Activated B cell treated with CpG ODN at 0.5 μM for 24 hours (primary cell): ENCODE measurements around the gene KAZALD1. TPM values are rescaled to one million over a fixed set of nuclear protein-coding genes. Genes with fewer than 3 reads are reported as not detected.

Experiments
- ATAC-seq: fragments of 200-7000 bp; cut with Tn5 transposase; one replicate; pipeline ENCODE4 v1.10.0; 2021; ENCODE audit warnings: low read depth, mild to moderate bottlenecking, moderate library complexity
- CTCF ChIA-PET: fragments of 350-600 bp; sonication (Branson Sonifier 250); formaldehyde crosslinking; loops from one replicate; lab custom pipeline; 2021; ENCODE audit warnings: antibody characterized with exemption; lab: Charles Lee
- POLR2A ChIA-PET: fragments of 350-600 bp; sonication (Branson Sonifier 250); formaldehyde crosslinking; loops from one replicate; lab custom pipeline; 2021; ENCODE audit warnings: antibody characterized with exemption; lab: Charles Lee
- DNase-seq: peaks from one replicate; pipeline ENCODE4 v3.0.0; 2022
- H3K27ac Mint-ChIP-seq: one replicate; pipeline ENCODE4 v1.8.0; 2020; ENCODE audit warnings: mixed read lengths
- H3K27me3 Mint-ChIP-seq: one replicate; pipeline ENCODE4 v1.8.0; 2021; ENCODE audit warnings: mixed read lengths
- H3K36me3 Mint-ChIP-seq: one replicate; pipeline ENCODE4 v1.8.0; 2021; ENCODE audit warnings: low read depth, mixed read lengths
- H3K4me1 Mint-ChIP-seq: one replicate; pipeline ENCODE4 v1.8.0; 2021; ENCODE audit warnings: mixed read lengths
- H3K4me3 Mint-ChIP-seq: one replicate; pipeline ENCODE4 v1.8.0; 2020; ENCODE audit warnings: mild to moderate bottlenecking, mixed read lengths
- H3K9me3 Mint-ChIP-seq: one replicate; pipeline ENCODE4 v1.8.0; 2020; ENCODE audit warnings: mixed read lengths
- CTCF ChIP-seq: fragments of 200-600 bp; IDR thresholded peaks from one replicate; pipeline ENCODE4 v1.8.0; 2022; ENCODE audit warnings: antibody characterized with exemption, mild to moderate bottlenecking
- intact Hi-C: fragments of 100-400 bp; cut with micrococcal nuclease; formaldehyde crosslinking; loops from one replicate; pipeline ENCODE4 v1.15.1; 2024
- total RNA-seq: library from RNA; stranded (reverse); gene quantifications from 2 replicates; pipeline ENCODE4 v1.2.3, GENCODE V29; 2022

Gene KAZALD1
- total RNA-seq, 1 donor from 2014 or later = 0.58 TPM

GRCh38 chr10:101053516-101053915, 8.3 kb upstream of the KAZALD1 start:
- ChIA-PET CTCF (interaction anchor here (1.2 to 4.8 kb wide), 3 partner anchors 12 to 89 kb away, joined by 4 to 51 read pairs (median 37); no protein-coding TSS in a partner anchor), POLR2A (no interaction called here)
- intact Hi-C loops = no loop called here
- no peaks in the 10 kb centered on the region for H3K9me3 Mint-ChIP-seq
- no peak overlapping the region for H3K27ac Mint-ChIP-seq
- H3K27me3 Mint-ChIP-seq = peaks cover 23% of the 10 kb centered on the region
- DNase-seq = no peak
- no peak overlapping the region for H3K4me3 Mint-ChIP-seq
- TF ChIP-seq CTCF = no peak
- H3K4me1 Mint-ChIP-seq = peaks cover 12% of the 10 kb centered on the region
- no peak for ATAC-seq
- H3K36me3 Mint-ChIP-seq = no peaks in the 10 kb centered on the region

GRCh38 chr10:101054351-101054750, 7.4 kb upstream of the KAZALD1 start:
- ChIA-PET POLR2A (no interaction called here), CTCF (no interaction called here)
- H3K36me3 Mint-ChIP-seq = no peaks in the 10 kb centered on the region
- TF ChIP-seq CTCF = no peak
- intact Hi-C loops = no loop called here
- H3K4me3 Mint-ChIP-seq = no peak overlapping the region
- ATAC-seq = no peak
- H3K27ac Mint-ChIP-seq = no peak overlapping the region
- DNase-seq = no peak
- H3K27me3 Mint-ChIP-seq = peaks cover 16% of the 10 kb centered on the region
- H3K9me3 Mint-ChIP-seq = no peaks in the 10 kb centered on the region
- H3K4me1 Mint-ChIP-seq = peaks cover 11% of the 10 kb centered on the region

- CTCF ChIA-PET = interaction anchor here (0.8 to 2.0 kb wide), 5 partner anchors 11 to 1041 kb away, joined by 3 to 10 read pairs (median 3); no protein-coding TSS in a partner anchor
- ATAC-seq (no peak), DNase-seq (no peak)
- intact Hi-C loops = no loop called here
- H3K4me3 Mint-ChIP-seq = no peak overlapping the region
- H3K36me3 Mint-ChIP-seq = no peaks in the 10 kb centered on the region
- H3K9me3 Mint-ChIP-seq = no peaks in the 10 kb centered on the region
- POLR2A ChIA-PET = no interaction called here
- peaks cover 11% of the 10 kb centered on the region for H3K27me3 Mint-ChIP-seq
- no peak overlapping the region for H3K27ac Mint-ChIP-seq
- TF ChIP-seq CTCF = no peak
- peaks cover 10% of the 10 kb centered on the region for H3K4me1 Mint-ChIP-seq
These were observed 6.9 kb upstream of the KAZALD1 start for GRCh38 chr10:101054876-101055275.

- Mint-ChIP-seq H3K4me1 (peaks cover 11% of the 10 kb centered on the region), H3K27ac (no peak overlapping the region), H3K9me3 (no peaks in the 10 kb centered on the region), H3K27me3 (peaks cover 7% of the 10 kb centered on the region), H3K4me3 (no peak overlapping the region), H3K36me3 (peaks cover 1% of the 10 kb centered on the region)
- CTCF ChIA-PET = interaction anchor here (0.8 to 2.0 kb wide), 5 partner anchors 11 to 1041 kb away, joined by 3 to 10 read pairs (median 3); no protein-coding TSS in a partner anchor
- POLR2A ChIA-PET = no interaction called here
- DNase-seq (no peak), ATAC-seq (no peak)
- intact Hi-C loops = no loop called here
- TF ChIP-seq CTCF = no peak
These were observed 6.4 kb upstream of the KAZALD1 start for GRCh38 chr10:101055411-101055810.

GRCh38 chr10:101056365-101057151, 5.2 kb upstream of the KAZALD1 start:
- DNase-seq = no peak
- TF ChIP-seq CTCF = no peak
- CTCF ChIA-PET = interaction anchor here (1.5 to 2.0 kb wide), 3 partner anchors 10 to 86 kb away, joined by 4 to 10 read pairs (median 10); no protein-coding TSS in a partner anchor
- no peaks in the 10 kb centered on the region for H3K27me3 Mint-ChIP-seq
- H3K36me3 Mint-ChIP-seq = peaks cover 5% of the 10 kb centered on the region
- no peak overlapping the region for H3K4me3 Mint-ChIP-seq
- intact Hi-C loops = no loop called here
- no peak for ATAC-seq
- POLR2A ChIA-PET = no interaction called here
- H3K9me3 Mint-ChIP-seq = no peaks in the 10 kb centered on the region
- no peak overlapping the region for H3K27ac Mint-ChIP-seq
- H3K4me1 Mint-ChIP-seq = peaks cover 11% of the 10 kb centered on the region
